ENCODE measurements around the gene CRACDL.

CRACDL gene

GRCh38 chr2:98866033-98866432 lies 70.0 kb downstream of the CRACDL start:
- no peak for DNase-seq

DNA sequence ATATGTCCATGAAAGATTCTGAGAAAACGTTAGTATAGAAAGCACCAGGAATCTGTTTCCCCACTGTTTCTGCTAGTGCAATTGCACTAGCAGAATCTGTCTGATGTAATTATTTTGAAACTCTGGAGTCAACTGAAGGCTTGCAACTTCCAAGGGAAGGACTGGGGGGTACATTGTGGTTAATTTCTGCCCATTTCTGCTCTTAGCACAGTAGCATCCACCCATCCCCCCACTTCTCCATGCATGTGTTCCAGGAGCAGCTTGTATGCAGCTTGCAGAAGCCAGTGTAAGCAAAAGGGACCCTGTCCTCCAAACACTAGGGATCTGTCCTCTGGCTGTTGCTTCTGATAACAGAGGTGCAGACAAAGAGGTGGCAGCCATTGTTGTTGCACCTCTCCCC lies 74.4 kb downstream of the CRACDL start:
- no peak for DNase-seq

GRCh38 chr2:98859323-98859722 lies 76.7 kb downstream of the CRACDL start:
- no peak for DNase-seq

DNA sequence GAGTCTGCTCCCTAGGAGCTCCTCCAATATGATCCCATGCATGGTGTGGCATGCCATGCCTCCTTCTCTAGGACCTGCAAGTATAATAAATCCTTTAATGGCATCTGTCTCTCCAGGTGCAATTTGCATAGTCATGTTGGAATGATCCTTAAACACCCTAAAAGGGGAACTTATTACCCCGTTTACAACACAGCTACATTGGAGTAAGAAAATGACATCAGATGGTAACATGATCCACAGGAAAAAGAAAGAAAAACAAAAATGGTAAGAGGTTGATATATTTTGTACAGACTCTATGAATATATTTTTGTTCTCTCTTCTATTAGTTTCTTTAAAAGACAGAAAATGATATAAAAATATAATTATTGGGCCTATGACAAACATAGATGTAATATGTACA lies 79.0 kb downstream of the CRACDL start:
- no peak for DNase-seq

DNA sequence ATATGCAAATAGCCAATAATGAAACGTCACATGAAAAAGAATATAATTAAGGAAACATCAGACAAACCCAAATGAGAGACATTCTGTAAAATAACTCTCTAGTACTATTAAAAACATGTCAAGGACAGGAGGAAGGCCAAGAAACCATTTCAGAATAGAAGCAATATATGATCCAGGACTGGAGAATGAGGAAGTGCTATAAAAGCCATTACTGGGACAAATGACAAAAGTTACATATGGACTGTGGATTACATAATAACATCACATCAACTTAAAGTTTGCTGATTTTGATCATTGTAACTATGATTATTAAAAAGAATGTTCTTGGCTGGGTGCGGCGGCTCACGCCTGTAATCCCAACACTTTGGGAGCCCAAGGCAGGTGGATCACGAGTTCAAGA lies 81.3 kb downstream of the CRACDL start:
- no peak for DNase-seq

GRCh38 chr2:98852932-98853331 lies 83.1 kb downstream of the CRACDL start:
- no peak for DNase-seq

DNA sequence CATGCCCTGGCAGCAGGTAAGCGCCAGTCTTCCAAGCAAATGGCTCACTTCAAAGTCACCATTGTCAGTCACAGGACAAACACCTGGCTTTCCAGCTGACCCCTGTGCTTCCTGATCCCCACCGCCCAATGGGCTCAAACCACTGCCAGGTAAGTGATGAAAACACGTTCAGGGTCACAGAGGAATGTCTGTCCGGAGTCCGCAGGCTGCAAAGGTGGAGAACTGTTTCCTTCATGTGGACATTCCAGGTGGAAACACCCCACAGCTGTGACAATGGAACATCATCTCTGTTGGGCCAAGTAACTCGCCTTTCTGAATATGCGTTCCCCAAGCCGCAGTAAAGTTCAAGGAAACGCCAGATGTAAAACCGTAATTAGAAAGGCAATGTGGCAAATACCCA lies 86.0 kb downstream of the CRACDL start:
- no peak for DNase-seq

DNA sequence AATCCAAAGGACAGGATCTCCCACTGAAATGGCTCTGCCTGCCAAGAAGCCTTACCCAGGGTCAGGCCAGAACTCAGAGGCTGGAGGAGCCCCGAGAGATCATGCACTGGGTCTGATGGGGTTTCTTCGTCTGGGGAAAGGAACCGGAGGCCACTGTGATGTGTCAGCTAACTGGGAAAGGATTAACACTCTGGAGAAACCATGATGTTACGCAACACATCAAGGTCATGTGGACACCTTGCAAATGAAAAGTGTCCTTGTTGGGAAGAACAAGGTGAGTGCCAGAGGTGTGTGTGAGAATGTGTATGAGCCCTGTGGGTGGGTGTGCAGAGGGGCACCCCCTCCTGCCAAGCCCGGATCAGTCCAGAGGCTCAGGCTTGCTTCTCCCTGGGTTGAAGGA lies 86.9 kb downstream of the CRACDL start:
- DNase-seq, result no peak

DNA sequence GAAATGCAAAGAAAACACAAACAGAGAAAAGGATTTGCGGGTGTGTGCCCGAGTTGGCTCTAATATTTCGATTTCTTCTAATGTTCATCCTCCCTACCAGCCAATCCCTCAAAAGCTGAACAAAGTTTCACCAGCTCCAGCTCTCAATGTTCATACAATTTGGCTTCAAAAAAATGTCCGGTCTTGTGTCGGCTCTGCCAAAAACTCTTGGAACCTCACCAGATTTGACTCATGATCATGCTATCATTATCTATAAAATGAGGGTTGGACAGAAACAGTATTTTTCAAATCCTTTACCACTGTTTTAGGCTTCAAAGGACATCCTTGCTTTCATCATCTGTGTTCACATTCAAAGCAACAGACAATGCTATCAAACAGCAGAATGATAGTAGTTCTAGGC lies 88.2 kb downstream of the CRACDL start:
- no peak for DNase-seq

- no peak for DNase-seq
Measured at GRCh38 chr2:98846041-98846440, 90.0 kb downstream of the CRACDL start.

GRCh38 chr2:98842136-98842535 lies 93.9 kb downstream of the CRACDL start:
- no peak for DNase-seq

GRCh38 chr2:98839292-98839691 lies 96.7 kb downstream of the CRACDL start:
- no peak for DNase-seq

- DNase-seq, result no peak
Measured at GRCh38 chr2:98835831-98836385, 100.1 kb downstream of the CRACDL start.

- DNase-seq, result no peak
Measured at GRCh38 chr2:98833917-98834263, 102.1 kb downstream of the CRACDL start.

DNA sequence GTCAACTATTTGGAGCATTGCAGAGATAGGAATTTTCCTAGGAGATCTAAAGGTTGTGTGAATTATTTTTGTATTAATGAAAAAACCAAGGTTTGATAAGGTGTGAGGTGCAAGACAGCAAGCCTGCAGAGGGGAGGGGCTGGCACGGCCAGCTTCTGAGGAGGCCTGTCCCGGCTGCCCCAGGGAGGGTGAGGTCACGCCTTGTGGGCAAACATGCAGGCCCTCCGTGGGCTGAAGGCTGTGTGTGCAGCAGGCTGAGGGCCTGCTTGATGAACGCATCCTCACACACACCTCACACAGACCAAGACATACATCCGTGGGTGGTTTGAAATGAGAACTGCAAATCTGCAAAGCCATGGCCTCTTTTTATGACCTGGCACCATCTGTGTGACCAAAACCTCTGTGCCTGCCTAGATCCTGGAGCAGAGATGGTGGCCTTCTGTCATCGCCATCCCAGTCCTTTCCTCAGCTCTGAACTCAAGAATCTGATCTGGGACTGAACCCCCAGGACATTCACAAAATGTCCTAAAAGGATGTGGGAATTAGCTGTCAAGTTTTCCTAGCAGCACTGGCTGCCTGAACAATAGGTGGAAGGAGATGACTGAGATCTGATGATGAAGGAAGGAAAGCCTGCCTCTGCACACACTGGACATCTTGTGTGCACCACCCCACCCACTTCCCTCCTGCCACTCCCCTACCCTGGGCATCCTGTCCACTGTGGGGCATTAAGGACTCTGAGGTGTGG lies 102.7 kb downstream of the CRACDL start:
- no peak for DNase-seq

DNA sequence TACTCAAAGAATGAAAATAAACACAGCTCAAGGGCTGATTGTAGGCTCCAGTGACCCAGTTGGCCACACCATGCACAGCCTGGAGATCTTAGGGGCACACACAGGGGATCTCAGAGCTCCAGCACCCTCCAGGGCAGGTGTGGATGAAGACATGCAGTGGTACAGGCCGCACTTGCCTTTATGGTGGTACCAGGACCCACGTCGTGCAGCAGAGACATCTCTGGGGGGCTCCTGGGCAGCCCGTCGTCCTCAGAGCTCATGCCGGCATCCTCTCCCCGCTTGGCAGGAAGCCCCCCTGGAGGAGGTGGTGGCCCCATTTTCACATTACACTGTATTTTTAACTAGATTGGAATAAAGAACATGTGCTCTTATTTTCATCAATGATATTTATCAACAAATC lies 103.9 kb downstream of the CRACDL start:
- DNase-seq, result no peak

DNA sequence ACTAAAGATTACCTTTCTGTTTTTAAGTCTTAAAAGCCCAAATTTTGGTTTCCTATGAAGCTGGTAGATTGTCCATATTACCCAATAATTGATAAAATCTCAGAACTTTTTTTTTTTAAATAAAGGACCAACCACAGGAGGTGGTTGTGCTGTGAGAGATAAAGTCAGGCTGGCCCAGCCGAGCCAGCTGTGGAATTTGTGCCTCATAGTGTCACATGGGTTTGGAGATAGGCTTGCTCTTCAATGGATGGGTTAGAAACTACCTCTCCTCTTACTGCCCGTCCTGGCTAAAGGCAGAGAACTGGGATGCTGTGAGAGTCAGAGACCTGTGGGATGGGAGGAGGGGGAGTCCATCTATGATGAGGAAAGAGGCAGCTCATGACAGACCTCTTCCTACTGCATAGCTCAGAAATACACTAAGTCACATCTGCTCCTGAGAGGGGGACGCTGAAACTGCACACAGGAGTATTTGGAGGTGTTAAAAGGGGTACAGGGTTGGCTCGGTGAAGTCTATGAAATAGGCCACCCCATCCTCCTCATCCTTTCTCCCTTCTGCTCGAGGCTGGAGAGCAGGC lies 105.4 kb downstream of the CRACDL start:
- no peak for DNase-seq

DNA sequence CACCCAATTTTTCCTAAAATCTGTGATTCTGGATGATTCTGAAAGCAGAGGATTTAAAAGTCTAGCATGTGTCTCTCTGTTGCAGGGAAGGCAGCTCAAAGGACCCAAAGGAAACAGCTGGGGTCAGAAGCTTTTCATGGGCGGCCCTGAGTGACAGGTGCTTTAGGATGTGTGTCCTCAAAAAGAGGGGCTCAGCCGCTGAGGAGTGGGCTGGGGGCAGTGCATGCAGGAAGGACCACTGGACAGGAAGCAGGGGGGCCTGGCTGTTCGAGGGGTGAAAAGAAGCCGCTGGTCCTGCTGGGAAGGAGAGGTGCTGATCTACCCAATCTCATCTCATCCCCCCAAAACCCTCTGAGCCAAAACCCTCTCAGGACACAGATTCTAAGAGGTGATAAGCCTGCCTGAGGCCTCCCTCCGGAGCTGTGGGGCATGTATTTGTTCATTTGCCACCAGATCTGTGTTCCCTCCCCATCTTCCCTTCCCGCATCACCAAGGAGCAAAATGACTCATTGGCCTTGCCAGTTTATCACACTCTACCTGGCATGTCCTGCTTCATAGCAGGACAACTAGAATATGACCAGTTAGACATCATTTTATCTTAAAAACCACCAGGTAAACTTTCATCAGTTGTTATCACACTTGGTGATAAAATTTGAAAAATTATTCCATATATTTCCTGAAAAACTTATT lies 106.3 kb downstream of the CRACDL start:
- no peak for DNase-seq

DNA sequence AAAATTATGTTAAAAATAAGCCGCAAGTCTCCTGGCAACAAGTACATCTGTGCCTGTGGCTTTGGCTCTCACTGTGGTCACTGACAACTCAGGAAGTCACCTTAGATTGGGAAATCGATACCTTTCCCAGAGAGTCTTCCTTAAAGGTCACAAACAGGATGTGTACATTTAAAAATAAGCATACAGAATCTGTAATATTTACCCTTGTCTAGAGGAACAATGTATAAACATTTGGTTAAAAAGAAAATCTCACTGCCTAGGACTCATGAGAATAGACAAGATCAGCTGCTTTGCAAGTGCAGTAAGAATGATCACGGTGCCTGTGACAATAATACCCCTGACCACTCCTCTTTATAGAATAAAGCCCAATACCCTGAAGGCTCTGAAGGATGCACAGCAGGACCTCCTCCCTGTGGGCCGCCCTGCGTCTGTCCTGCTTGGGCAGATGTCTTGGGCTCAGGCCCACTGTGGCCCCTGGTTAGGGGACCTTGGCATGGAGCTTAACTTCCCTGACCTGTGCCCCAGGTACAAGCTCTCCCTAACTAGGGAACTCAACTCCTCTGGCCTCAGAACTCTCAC lies 107.1 kb downstream of the CRACDL start:
- no peak for DNase-seq

- no peak for DNase-seq
Measured at GRCh38 chr2:98828369-98828744, 107.7 kb downstream of the CRACDL start.

DNA sequence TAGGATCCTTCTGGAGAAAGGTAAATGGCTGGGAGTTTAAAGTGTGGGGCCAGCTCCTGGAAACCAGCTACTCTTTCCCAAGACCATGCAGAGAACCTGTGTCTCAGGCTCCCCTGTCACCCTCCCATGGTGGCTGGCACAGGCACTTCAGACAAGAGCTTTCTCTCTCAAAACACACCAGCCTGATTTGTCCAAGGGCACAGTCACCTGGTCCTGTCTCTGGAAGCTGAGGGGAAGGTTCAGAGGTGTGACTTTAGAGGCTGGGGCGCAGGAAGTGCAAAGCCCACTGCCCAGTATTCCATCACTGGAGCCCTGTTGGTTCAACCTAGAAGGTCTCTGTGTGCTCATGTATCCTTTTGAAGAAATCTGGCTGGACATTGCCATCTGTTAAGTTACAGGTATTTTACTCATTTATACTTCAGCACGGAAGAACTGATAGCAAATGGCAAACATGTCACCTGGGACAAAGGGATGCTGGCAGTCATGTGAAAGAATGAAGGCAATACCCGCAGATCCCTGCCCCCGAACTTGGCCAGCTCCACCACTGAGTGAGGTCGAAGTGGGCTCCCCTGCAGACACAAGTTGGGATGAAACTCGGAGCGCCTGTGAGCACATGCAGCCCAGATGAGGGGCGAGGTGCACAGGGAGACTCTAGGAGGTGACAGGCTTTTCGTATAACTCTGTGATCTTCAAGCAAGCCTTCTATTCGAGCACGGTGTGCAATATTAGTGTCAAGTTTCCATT lies 108.2 kb downstream of the CRACDL start:
- no peak for DNase-seq

- no peak for DNase-seq
Measured at GRCh38 chr2:98826856-98827255, 109.2 kb downstream of the CRACDL start.
